HepG2 (cell line): ENCODE data around the gene WWP2. TPM values are rescaled to one million over a fixed set of nuclear protein-coding genes. Genes with fewer than 3 reads are reported as not detected.

Source experiments
- AFF4 ChIP-seq: sonication (generic); formaldehyde crosslinking; IDR thresholded peaks from 2 replicates; pipeline ENCODE4 v1.4.0; 2020; ENCODE audit warnings: missing genetic modification reagents
- ASH2L ChIP-seq: fragments of 300-600, 200-600 bp; sonication (generic); IDR thresholded peaks from 2 replicates; pipeline ENCODE4 v1.7.0; 2017; ENCODE audit warnings: low read depth, mild to moderate bottlenecking, moderate library complexity, mixed read lengths, low read length; ENCODE audit not compliant: insufficient read length
- BORCS8-MEF2B ChIP-seq: sonication (generic); formaldehyde crosslinking; IDR thresholded peaks from 2 replicates; pipeline ENCODE4 v1.8.0; 2022; ENCODE audit warnings: mild to moderate bottlenecking, missing genetic modification reagents
- CBX5 ChIP-seq: sonication (generic); formaldehyde crosslinking; IDR thresholded peaks from 2 replicates; pipeline ENCODE4 v1.4.0; 2020; ENCODE audit warnings: missing genetic modification reagents, borderline replicate concordance
- CCDC6 ChIP-seq: sonication (generic); formaldehyde crosslinking; IDR thresholded peaks from 2 replicates; pipeline ENCODE4 v1.8.1; 2022; ENCODE audit warnings: mild to moderate bottlenecking, missing genetic modification reagents, moderate library complexity
- DMTF1 ChIP-seq: sonication (generic); formaldehyde crosslinking; IDR thresholded peaks from 2 replicates; pipeline ENCODE4 v1.4.0; 2020; ENCODE audit warnings: mild to moderate bottlenecking, missing genetic modification reagents
- FOXA3 ChIP-seq: IDR thresholded peaks from 2 replicates; pipeline ENCODE4 v1.6.1; 2016; ENCODE audit warnings: missing genetic modification reagents, missing compliant biosample characterization
- FOXK1 ChIP-seq: sonication (generic); formaldehyde crosslinking; IDR thresholded peaks from 2 replicates; pipeline ENCODE4 v1.4.0; 2020; ENCODE audit warnings: low read depth, missing genetic modification reagents, borderline replicate concordance
- FOXO1 ChIP-seq: sonication (generic); formaldehyde crosslinking; IDR thresholded peaks from 2 replicates; pipeline ENCODE4 v1.4.0; 2020; ENCODE audit warnings: missing genetic modification reagents
- GATAD2A ChIP-seq: IDR thresholded peaks from 2 replicates; pipeline ENCODE4 v1.6.1; 2016
- MEIS1 ChIP-seq: sonication (generic); formaldehyde crosslinking; IDR thresholded peaks from 2 replicates; pipeline ENCODE4 v1.9.0; 2021; ENCODE audit warnings: mild to moderate bottlenecking, missing genetic modification reagents, moderate library complexity, borderline replicate concordance
- PHF21A ChIP-seq: sonication (generic); formaldehyde crosslinking; IDR thresholded peaks from 2 replicates; pipeline ENCODE4 v1.5.0; 2020; ENCODE audit warnings: mild to moderate bottlenecking, missing genetic modification reagents
- PHF8 ChIP-seq: sonication (generic); formaldehyde crosslinking; IDR thresholded peaks from 2 replicates; pipeline ENCODE4 v1.5.0; 2020; ENCODE audit warnings: missing genetic modification reagents
- PITX1 ChIP-seq: sonication (generic); formaldehyde crosslinking; IDR thresholded peaks from 2 replicates; pipeline ENCODE4 v1.5.1; 2020; ENCODE audit warnings: mild to moderate bottlenecking, missing genetic modification reagents
- SPEN ChIP-seq: sonication (generic); formaldehyde crosslinking; IDR thresholded peaks from 2 replicates; pipeline ENCODE4 v1.5.1; 2020; ENCODE audit warnings: low read depth, mild to moderate bottlenecking, missing genetic modification reagents
- SRF ChIP-seq: IDR thresholded peaks from 2 replicates; pipeline ENCODE4 v1.6.1; 2011; ENCODE audit warnings: mild to moderate bottlenecking, low read depth, low read length, moderate library complexity
- ZNF205 ChIP-seq: IDR thresholded peaks from 2 replicates; pipeline ENCODE4 v1.6.1; 2018; ENCODE audit warnings: missing biosample characterization, missing genetic modification reagents
- ZNF234 ChIP-seq: sonication (generic); formaldehyde crosslinking; conservative IDR thresholded peaks from 2 replicates; pipeline ENCODE4 v1.5.1; 2020; ENCODE audit warnings: mild to moderate bottlenecking, missing genetic modification reagents
- ZNF558 ChIP-seq: sonication (generic); formaldehyde crosslinking; IDR thresholded peaks from 2 replicates; pipeline ENCODE4 v1.9.0; 2022; ENCODE audit warnings: mild to moderate bottlenecking, missing genetic modification reagents, borderline replicate concordance
- ZNF770 ChIP-seq: sonication (generic); formaldehyde crosslinking; IDR thresholded peaks from 2 replicates; pipeline ENCODE4 v1.5.0; 2020; ENCODE audit warnings: mild to moderate bottlenecking, missing genetic modification reagents
- polyA plus RNA-seq, 8 experiments: library from polyadenylated mRNA; depleted of rRNA in 3 of 8; stranded (reverse) in 7 of 8; unstranded in 1 of 8; fragments of >200 nt; fragmentation: Illumina TruSeq in 4 of 8; extraction: Trizol in 4 of 8; gene quantifications; 2 replicates each; pipeline versions ENCODE4 v1.2.1 to v1.2.3, GENCODE V29; 2011 to 2016; ENCODE audit warnings: low read depth in 4 of 8, missing spikeins in 1 of 8, mixed read lengths in 1 of 8; ENCODE audit not compliant: insufficient read depth in 1 of 8
- total RNA-seq, 5 experiments: library from RNA; depleted of rRNA; stranded (reverse); fragments of >200 nt; fragmentation: Illumina TruSeq; extraction: Trizol; gene quantifications; 2 replicates each; pipeline ENCODE4 v1.2.3, GENCODE V29; 2016; ENCODE audit warnings: low read depth in 1 of 5

The WWP2 gene
- total and polyA plus RNA-seq, 2 of the 13 experiments (the other 11 are each of a cell fraction or from before 2014, with no cell fraction given): 11.4 to 28.2 TPM

- no peak for TF ChIP-seq AFF4 (CRISPR knock-in tag)
- peak; percentile 84 for TF ChIP-seq GATAD2A (CRISPR knock-in tag)
- TF ChIP-seq ASH2L: peak; percentile 69
- peak; percentile 89 for TF ChIP-seq PHF21A (CRISPR knock-in tag)
- 0 out of 2 replicates have a peak, but pooled peaks have one; percentile 42 for TF ChIP-seq SPEN
- peak; percentile 48; the same call in 1 of the 2 replicates for TF ChIP-seq ZNF205 (CRISPR knock-in tag)
- TF ChIP-seq MEIS1 (CRISPR knock-in tag): peak; percentile 92
- peak; percentile 95 for TF ChIP-seq FOXA3
- TF ChIP-seq ZNF770 (CRISPR knock-in tag): peak; percentile 85
- TF ChIP-seq FOXK1 (CRISPR knock-in tag): peak; percentile 79; the same call in 1 of the 2 replicates
- peak; percentile 69; the same call in 1 of the 2 replicates for TF ChIP-seq BORCS8-MEF2B (CRISPR knock-in tag)
- peak; percentile 33 for TF ChIP-seq PITX1 (CRISPR knock-in tag)
- no peak for TF ChIP-seq PHF8
- peak; percentile 75; the same call in 1 of the 2 replicates for TF ChIP-seq CCDC6 (CRISPR knock-in tag)
- 0 out of 2 replicates have a peak, but pooled peaks have one; percentile 39 for TF ChIP-seq DMTF1
- no peak for TF ChIP-seq ZNF234 (CRISPR knock-in tag)
- TF ChIP-seq ZNF558 (CRISPR knock-in tag): no peak
- TF ChIP-seq SRF: peak; percentile 53; the same call in 1 of the 2 replicates
- TF ChIP-seq CBX5: peak; percentile 19; the same call in 1 of the 2 replicates
- peak; percentile 93 for TF ChIP-seq FOXO1 (CRISPR knock-in tag)
Measured at GRCh38 chr16:69830534-69831211, 68.5 kb downstream of the WWP2 start (continued).
